PC-9 (cell line): ENCODE results near the gene CADPS2. TPM values are rescaled to one million over a fixed set of nuclear protein-coding genes. Genes with fewer than 3 reads are reported as not detected.

Source experiments
- BruUV-seq: library from RNA; stranded (reverse); fragments of 400-500 nt; replicated peaks from 2 replicates; lab custom pipeline; 2021; lab: Mats Ljungman, UMichigan
- CTCF ChIA-PET: fragments of 300-600 bp; sonication (Branson Sonifier 250); formaldehyde crosslinking; loops from one replicate; lab custom pipeline; 2022; ENCODE audit warnings: antibody characterized with exemption; lab: Charles Lee
- POLR2A ChIA-PET: fragments of 300-600 bp; sonication (Branson Sonifier 250); formaldehyde crosslinking; loops from one replicate; lab custom pipeline; 2022; ENCODE audit warnings: antibody characterized with exemption; ENCODE audit not compliant: unreplicated experiment; lab: Charles Lee
- DNase-seq, 2 experiments: peaks; one replicate each; pipeline versions ENCODE4 v3.0.0 to v3.0.0-alpha.2; 2015 to 2022; ENCODE audit warnings: mixed read lengths in 1 of 2
- H2AFZ ChIP-seq: fragments of 200-600 bp; sonication (generic); 2 replicates; pipeline ENCODE4 v1.8.1; 2017; ENCODE audit warnings: antibody characterized with exemption
- H3F3A ChIP-seq: fragments of 200-600 bp; sonication (generic); 2 replicates; pipeline ENCODE4 v1.8.1; 2017; ENCODE audit warnings: antibody characterized with exemption, mild to moderate bottlenecking, low read depth; ENCODE audit not compliant: insufficient read depth
- H3K27ac ChIP-seq: fragments of 200-600 bp; sonication (generic); 2 replicates; pipeline ENCODE4 v1.6.1; 2016; ENCODE audit warnings: mixed run types
- H3K27me3 ChIP-seq: fragments of 200-600 bp; sonication (generic); 2 replicates; pipeline ENCODE4 v1.6.1; 2016; ENCODE audit warnings: low read depth, mixed run types; ENCODE audit not compliant: insufficient read depth
- H3K36me3 ChIP-seq: fragments of 200-600 bp; sonication (generic); 2 replicates; pipeline ENCODE4 v1.6.1; 2016; ENCODE audit warnings: low read depth, mixed run types
- H3K4me1 ChIP-seq: fragments of 200-600 bp; sonication (generic); replicated peaks from 2 replicates; pipeline ENCODE4 v1.6.1; 2016; ENCODE audit warnings: mixed run types; ENCODE audit not compliant: insufficient read depth
- H3K4me2 ChIP-seq: fragments of 200-600 bp; sonication (generic); 2 replicates; pipeline ENCODE4 v1.6.1; 2017; ENCODE audit warnings: mixed run types
- H3K4me3 ChIP-seq: fragments of 200-600 bp; sonication (generic); 2 replicates; pipeline ENCODE4 v1.6.1; 2016; ENCODE audit warnings: mixed run types
- H3K79me2 ChIP-seq: fragments of 200-600 bp; sonication (generic); 2 replicates; pipeline ENCODE4 v1.6.1; 2017; ENCODE audit warnings: low read depth, mixed run types
- H3K9me2 ChIP-seq: fragments of 200-600 bp; sonication (generic); 2 replicates; pipeline ENCODE4 v1.8.1; 2017; ENCODE audit warnings: mild to moderate bottlenecking; ENCODE audit not compliant: insufficient read depth
- H3K9me3 ChIP-seq: fragments of 200-600 bp; sonication (generic); 2 replicates; pipeline ENCODE4 v1.8.1; 2016; ENCODE audit warnings: low read depth; ENCODE audit not compliant: insufficient read depth
- H4K20me1 ChIP-seq: fragments of 200-600 bp; sonication (generic); 2 replicates; pipeline ENCODE4 v1.8.1; 2017; ENCODE audit not compliant: insufficient read depth
- EZH2 ChIP-seq: fragments of 200-600 bp; sonication (generic); IDR thresholded peaks from 2 replicates; pipeline ENCODE4 v1.8.0; 2017; ENCODE audit warnings: antibody characterized with exemption, low read depth
- intact Hi-C: fragments of 100-400 bp; cut with micrococcal nuclease; formaldehyde crosslinking; loops from one replicate; pipeline ENCODE4 v1.10.0; 2022; ENCODE audit not compliant: unreplicated experiment
- total RNA-seq: library from RNA; stranded (reverse); gene quantifications from 2 replicates; pipeline ENCODE4 v1.2.3, GENCODE V29; 2021
- TF ChIP-seq, protein P1 (sequence below): fragments of 200-600 bp; sonication (generic); conservative IDR thresholded peaks from 2 replicates; pipeline ENCODE4 v1.6.1; 2017; ENCODE audit warnings: mixed run types, antibody characterized with exemption, mild to moderate bottlenecking, moderate library complexity

Gene CADPS2
- total RNA-seq, 1 experiment from 2014 or later: 11.9 TPM

DNA sequence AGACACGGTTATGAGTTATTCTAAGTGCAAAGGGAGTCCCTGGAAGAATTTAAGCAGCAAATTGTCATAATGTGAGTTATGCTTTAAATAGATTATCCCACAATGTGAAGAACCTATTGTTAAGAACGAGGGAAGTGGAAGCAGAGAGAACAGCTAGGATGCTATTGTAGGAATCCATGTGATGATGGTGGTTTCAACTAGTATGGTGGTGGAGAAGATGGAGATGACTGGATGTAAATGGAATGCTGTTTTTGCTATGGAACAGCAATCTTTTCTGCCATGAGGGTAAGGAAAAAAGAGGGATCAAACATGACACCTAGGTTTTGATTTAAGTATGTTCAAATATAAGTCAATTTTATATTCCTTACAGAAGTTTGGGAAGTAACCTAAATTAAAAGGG, 378.7 kb downstream of the CADPS2 start:
- H3K9me2 ChIP-seq: no peaks in the 10 kb centered on the region
- POLR2A ChIA-PET: interaction anchor here (1.2 kb wide), 1 partner anchor 860 kb away, joined by 3 read pairs; no protein-coding TSS in a partner anchor
- DNase-seq: no peak
- no peaks in the 10 kb centered on the region for H4K20me1 ChIP-seq
- H2AFZ ChIP-seq: no peak overlapping the region
- CTCF ChIA-PET: no interaction called here
- H3K9me3 ChIP-seq: no peaks in the 10 kb centered on the region
- H3K79me2 ChIP-seq: no peaks in the 10 kb centered on the region
- no peak overlapping the region for H3K4me3 ChIP-seq
- no peaks in the 10 kb centered on the region for H3K27me3 ChIP-seq
- no peaks in the 10 kb centered on the region for H3K36me3 ChIP-seq
- H3K27ac ChIP-seq: no peak overlapping the region
- intact Hi-C loops: no loop called here
- no peak overlapping the region for H3K4me2 ChIP-seq
- H3K4me1 ChIP-seq: no peaks in the 10 kb centered on the region
- BruUV-seq: no TSS peak
- no peak for TF ChIP-seq EZH2
- TF ChIP-seq, protein P1, sequence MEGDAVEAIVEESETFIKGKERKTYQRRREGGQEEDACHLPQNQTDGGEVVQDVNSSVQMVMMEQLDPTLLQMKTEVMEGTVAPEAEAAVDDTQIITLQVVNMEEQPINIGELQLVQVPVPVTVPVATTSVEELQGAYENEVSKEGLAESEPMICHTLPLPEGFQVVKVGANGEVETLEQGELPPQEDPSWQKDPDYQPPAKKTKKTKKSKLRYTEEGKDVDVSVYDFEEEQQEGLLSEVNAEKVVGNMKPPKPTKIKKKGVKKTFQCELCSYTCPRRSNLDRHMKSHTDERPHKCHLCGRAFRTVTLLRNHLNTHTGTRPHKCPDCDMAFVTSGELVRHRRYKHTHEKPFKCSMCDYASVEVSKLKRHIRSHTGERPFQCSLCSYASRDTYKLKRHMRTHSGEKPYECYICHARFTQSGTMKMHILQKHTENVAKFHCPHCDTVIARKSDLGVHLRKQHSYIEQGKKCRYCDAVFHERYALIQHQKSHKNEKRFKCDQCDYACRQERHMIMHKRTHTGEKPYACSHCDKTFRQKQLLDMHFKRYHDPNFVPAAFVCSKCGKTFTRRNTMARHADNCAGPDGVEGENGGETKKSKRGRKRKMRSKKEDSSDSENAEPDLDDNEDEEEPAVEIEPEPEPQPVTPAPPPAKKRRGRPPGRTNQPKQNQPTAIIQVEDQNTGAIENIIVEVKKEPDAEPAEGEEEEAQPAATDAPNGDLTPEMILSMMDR: no peak
- H3F3A ChIP-seq: no peaks in the 10 kb centered on the region

DNA sequence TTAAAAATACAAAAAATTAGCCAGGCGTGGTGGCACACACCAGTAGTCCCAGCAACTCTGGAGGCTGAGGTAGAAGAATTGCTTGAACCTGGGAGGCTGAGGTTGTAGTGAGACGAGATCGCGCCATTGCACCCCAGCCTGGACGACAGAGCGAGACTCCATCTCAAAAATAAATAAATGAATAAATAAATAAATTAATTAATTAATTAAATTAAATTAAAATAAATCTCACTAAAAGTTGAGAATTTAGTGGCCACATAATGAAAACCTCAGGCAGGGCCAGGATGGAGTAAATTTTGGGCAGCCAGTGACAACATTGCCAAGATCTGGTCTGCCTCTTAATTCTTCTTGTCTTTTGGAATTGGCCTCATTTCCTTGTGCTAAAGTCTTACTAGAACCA, 394.3 kb downstream of the CADPS2 start:
- no peaks in the 10 kb centered on the region for H3K79me2 ChIP-seq
- no peaks in the 10 kb centered on the region for H3F3A ChIP-seq
- no peak overlapping the region for H2AFZ ChIP-seq
- H3K4me1 ChIP-seq: no peaks in the 10 kb centered on the region
- DNase-seq: no peak
- TF ChIP-seq, protein P1: no peak
- no peak for TF ChIP-seq EZH2
- no peak overlapping the region for H3K4me2 ChIP-seq
- H4K20me1 ChIP-seq: no peaks in the 10 kb centered on the region
- H3K36me3 ChIP-seq: no peaks in the 10 kb centered on the region
- H3K27me3 ChIP-seq: no peaks in the 10 kb centered on the region
- H3K4me3 ChIP-seq: no peak overlapping the region
- intact Hi-C loops: no loop called here
- ChIA-PET POLR2A (no interaction called here), CTCF (no interaction called here)
- no peaks in the 10 kb centered on the region for H3K9me2 ChIP-seq
- no peak overlapping the region for H3K27ac ChIP-seq
- no peaks in the 10 kb centered on the region for H3K9me3 ChIP-seq
- no TSS peak for BruUV-seq

DNA sequence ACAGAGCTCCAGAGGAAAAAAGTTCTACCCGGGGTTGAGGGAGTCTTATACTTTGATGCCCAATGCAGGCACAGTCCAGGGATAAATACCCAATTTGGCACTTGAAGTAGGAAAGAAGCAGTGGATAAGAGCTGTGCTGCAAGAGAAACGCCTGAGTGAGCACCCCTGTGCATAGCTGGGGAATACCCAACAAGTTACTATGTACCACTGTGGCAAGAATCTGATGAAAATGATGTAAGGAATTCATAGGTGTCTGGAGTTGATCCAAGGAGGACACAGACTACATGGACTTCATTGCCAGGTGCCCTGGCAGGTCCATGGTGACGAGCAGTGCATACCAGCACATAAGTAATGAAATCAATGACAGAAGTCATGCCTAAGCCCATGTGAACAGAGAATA, 398.0 kb downstream of the CADPS2 start:
- intact Hi-C loops: no loop called here
- H4K20me1 ChIP-seq: no peaks in the 10 kb centered on the region
- ChIA-PET CTCF (no interaction called here), POLR2A (no interaction called here)
- H3K9me3 ChIP-seq: no peaks in the 10 kb centered on the region
- no peak overlapping the region for H3K4me3 ChIP-seq
- no peak for DNase-seq
- no peak overlapping the region for H3K27ac ChIP-seq
- no TSS peak for BruUV-seq
- H3K27me3 ChIP-seq: no peaks in the 10 kb centered on the region
- no peaks in the 10 kb centered on the region for H3F3A ChIP-seq
- no peak overlapping the region for H2AFZ ChIP-seq
- no peaks in the 10 kb centered on the region for H3K4me1 ChIP-seq
- no peaks in the 10 kb centered on the region for H3K79me2 ChIP-seq
- no peaks in the 10 kb centered on the region for H3K9me2 ChIP-seq
- H3K36me3 ChIP-seq: no peaks in the 10 kb centered on the region
- no peak overlapping the region for H3K4me2 ChIP-seq
- no peak for TF ChIP-seq EZH2
- TF ChIP-seq, protein P1: no peak
